OCI-LY7 (cell line): ENCODE measurements around the gene INTS3.

Experiments
- CTCF ChIP-seq: fragments of 200-600 bp; sonication (generic); conservative IDR thresholded peaks from 2 replicates; pipeline ENCODE4 v1.5.1; 2014; ENCODE audit warnings: mild to moderate bottlenecking, antibody characterized with exemption, low read length, moderate library complexity, mixed read lengths
- EZH2phosphoT487 ChIP-seq: fragments of 200-600 bp; sonication (generic); IDR thresholded peaks from 2 replicates; pipeline ENCODE4 v1.6.1; 2018; ENCODE audit warnings: low read depth, borderline replicate concordance, mild to moderate bottlenecking, mixed run types, antibody characterized with exemption, low read length, moderate library complexity, mixed read lengths

DNA sequence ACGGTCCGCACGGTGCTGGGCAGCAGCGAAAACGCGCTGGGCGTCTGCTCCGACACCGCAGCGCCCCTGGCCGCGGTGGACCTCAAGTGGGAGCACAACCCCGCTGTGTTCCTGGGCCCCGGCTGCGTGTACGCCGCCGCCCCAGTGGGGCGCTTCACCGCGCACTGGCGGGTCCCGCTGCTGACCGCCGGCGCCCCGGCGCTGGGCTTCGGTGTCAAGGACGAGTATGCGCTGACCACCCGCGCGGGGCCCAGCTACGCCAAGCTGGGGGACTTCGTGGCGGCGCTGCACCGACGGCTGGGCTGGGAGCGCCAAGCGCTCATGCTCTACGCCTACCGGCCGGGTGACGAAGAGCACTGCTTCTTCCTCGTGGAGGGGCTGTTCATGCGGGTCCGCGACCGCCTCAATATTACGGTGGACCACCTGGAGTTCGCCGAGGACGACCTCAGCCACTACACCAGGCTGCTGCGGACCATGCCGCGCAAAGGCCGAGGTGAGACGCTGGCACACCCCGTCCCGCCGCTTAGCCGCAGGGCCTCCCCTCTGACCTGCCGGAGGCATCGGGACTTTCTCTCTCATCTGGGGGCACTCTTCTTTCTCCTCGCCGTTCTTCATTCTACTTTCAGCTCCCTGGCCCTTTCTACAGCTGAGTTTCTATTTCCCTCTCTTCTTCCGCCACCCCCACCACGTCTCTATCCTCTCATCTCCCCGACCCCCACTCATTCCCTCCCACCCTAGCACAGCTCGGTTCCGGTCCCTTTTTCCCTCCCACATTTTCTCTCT is 48.3 kb upstream of the INTS3 start:
- TF ChIP-seq CTCF, result no peak
- TF ChIP-seq EZH2phosphoT487, result no peak
